Measurements from ENCODE around the gene NOS1.

DNA sequence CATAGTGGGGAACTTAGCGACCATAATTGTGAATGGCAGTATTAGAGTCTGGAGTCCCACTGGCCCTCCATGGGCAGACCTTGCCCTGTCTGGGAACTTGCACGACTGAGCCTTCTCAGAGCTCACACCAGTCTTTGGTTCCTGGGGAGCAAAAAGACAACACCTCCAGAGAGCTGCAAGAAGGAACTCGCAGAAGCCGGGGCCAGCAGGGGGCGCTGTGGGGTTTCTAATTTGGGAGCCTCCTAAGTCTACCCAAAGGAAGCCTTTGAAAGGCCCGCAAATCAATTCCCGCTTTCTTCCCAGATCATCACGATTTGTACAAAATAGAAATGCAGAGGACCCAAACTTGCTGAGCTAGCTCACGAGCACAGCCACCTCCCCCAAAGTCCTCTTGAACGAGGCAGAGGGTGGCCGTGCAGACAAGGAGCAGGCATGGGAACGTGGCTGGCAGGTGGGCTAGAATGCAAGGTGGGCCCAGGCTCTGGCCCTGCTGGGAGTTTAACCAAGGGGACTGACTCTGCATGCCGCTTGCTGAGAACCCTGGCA, 124.9 kb downstream of the NOS1 start:
- TF ChIP-seq, protein P1, sequence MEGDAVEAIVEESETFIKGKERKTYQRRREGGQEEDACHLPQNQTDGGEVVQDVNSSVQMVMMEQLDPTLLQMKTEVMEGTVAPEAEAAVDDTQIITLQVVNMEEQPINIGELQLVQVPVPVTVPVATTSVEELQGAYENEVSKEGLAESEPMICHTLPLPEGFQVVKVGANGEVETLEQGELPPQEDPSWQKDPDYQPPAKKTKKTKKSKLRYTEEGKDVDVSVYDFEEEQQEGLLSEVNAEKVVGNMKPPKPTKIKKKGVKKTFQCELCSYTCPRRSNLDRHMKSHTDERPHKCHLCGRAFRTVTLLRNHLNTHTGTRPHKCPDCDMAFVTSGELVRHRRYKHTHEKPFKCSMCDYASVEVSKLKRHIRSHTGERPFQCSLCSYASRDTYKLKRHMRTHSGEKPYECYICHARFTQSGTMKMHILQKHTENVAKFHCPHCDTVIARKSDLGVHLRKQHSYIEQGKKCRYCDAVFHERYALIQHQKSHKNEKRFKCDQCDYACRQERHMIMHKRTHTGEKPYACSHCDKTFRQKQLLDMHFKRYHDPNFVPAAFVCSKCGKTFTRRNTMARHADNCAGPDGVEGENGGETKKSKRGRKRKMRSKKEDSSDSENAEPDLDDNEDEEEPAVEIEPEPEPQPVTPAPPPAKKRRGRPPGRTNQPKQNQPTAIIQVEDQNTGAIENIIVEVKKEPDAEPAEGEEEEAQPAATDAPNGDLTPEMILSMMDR (conservative IDR thresholded peaks at IDR 0.05; ENCODE audit: low read depth, low read length): peak; percentile 93
- no peak for TF ChIP-seq EZH2 (IDR thresholded peaks at IDR 0.05; ENCODE audit: borderline replicate concordance, low read depth, low read length, poor library complexity, severe bottlenecking)

All from A673 (cell line).